ENCODE data around the gene OGA. TPM values are rescaled to one million over a fixed set of nuclear protein-coding genes. Genes with fewer than 3 reads are reported as not detected.

Gene OGA
- total and polyA plus RNA-seq, 9 of the 15 experiments (the other 6 are each of a cell fraction or from before 2014, with no cell fraction given) = 13.5 to 73.5 (median 59.5) TPM

- Histone ChIP-seq H3K9me1 (ENCODE audit: control insufficient read depth, insufficient read depth, low read length) (no peaks in the 10 kb centered on the region), H3K79me2 (ENCODE audit: control insufficient read depth, insufficient read depth, low read length) (no peaks in the 10 kb centered on the region), H3K9me3 (replicated peaks; ENCODE audit: control insufficient read depth, insufficient read depth, low read depth, low read length) (no peaks in the 10 kb centered on the region), H3K4me3 (no peak overlapping the region), H3K4me2 (ENCODE audit: insufficient read depth, low read length) (peak overlapping the region; percentile 57), H3K27me3 (ENCODE audit: control insufficient read depth in 2 of 2, insufficient read depth in 2 of 2, low read length in 2 of 2) (no peaks in the 10 kb centered on the region), H3K9ac (ENCODE audit: insufficient read depth in 1 of 2, low read depth in 2 of 2, low read length in 2 of 2) (peak overlapping the region; percentile 48 to 89), H3K4me1 (replicated peaks in 1 of 2; ENCODE audit: control insufficient read depth in 2 of 2, insufficient read depth in 2 of 2, low read length in 2 of 2) (peaks cover 5 to 19% of the 10 kb centered on the region in 2 experiments; a peak in 4 of 5 replicates), H4K20me1 (replicated peaks; ENCODE audit: control insufficient read depth, insufficient read depth, low read length) (no peaks in the 10 kb centered on the region), H3K36me3 (ENCODE audit: control insufficient read depth, insufficient read depth, low read length) (no peaks in the 10 kb centered on the region), H3K27ac (ENCODE audit: extremely low read depth, low read depth, low read length) (peak overlapping the region; percentile 37; the same call in 2 of the 3 replicates), H2AFZ (ENCODE audit: low read depth, low read length) (peak overlapping the region; percentile 87)
- ChIA-PET CTCF (ENCODE audit: low intra/inter-chr PET ratio) (no interaction called here), POLR2A (interaction anchor here (0.6 to 1.2 kb wide), 8 partner anchors 9 to 683 kb away, joined by 3 to 5 read pairs (median 4); partner anchors contain the start of gene CUEDC2)
- intact Hi-C loops (cut with micrococcal nuclease) (no loop called here), in situ Hi-C loops (cut with MboI) (no loop called here)
- peak; percentile 91 for FAIRE-seq
- 11% methylated on average over 18 of the region's 19 CpGs for WGBS (ENCODE audit: insufficient coverage, low coverage, missing lambda C conversion rate)
- peak; percentile 88 for ATAC-seq
- DNase-seq (ENCODE audit: extremely low read depth in 1 of 4, low spot score in 3 of 4) = peak; percentile 34 to 76 (median 52)
- BruUV-seq (replicated peaks) = no TSS peak
- TF ChIP-seq ZNF583 (CRISPR knock-in tag; IDR thresholded peaks at IDR 0.05) (0 out of 2 replicates have a peak, but pooled peaks have one; percentile 31), ZNF280B (CRISPR knock-in tag; IDR thresholded peaks at IDR 0.05) (no peak), DACH1 (IDR thresholded peaks at IDR 0.05; ENCODE audit: partially characterized antibody) (peak; percentile 40), CBFA2T2 (conservative IDR thresholded peaks at IDR 0.05) (peak; percentile 61), HSF4 (CRISPR knock-in tag; IDR thresholded peaks at IDR 0.05; ENCODE audit: borderline replicate concordance) (peak; percentile 61; the same call in 1 of the 2 replicates), CXXC5 (CRISPR knock-in tag; IDR thresholded peaks at IDR 0.05) (peak; percentile 53; the same call in 1 of the 2 replicates), ZNF324 (CRISPR knock-in tag; IDR thresholded peaks at IDR 0.05) (no peak), NFIC (IDR thresholded peaks at IDR 0.05) (no peak)
- TF ChIP-seq, protein P1, sequence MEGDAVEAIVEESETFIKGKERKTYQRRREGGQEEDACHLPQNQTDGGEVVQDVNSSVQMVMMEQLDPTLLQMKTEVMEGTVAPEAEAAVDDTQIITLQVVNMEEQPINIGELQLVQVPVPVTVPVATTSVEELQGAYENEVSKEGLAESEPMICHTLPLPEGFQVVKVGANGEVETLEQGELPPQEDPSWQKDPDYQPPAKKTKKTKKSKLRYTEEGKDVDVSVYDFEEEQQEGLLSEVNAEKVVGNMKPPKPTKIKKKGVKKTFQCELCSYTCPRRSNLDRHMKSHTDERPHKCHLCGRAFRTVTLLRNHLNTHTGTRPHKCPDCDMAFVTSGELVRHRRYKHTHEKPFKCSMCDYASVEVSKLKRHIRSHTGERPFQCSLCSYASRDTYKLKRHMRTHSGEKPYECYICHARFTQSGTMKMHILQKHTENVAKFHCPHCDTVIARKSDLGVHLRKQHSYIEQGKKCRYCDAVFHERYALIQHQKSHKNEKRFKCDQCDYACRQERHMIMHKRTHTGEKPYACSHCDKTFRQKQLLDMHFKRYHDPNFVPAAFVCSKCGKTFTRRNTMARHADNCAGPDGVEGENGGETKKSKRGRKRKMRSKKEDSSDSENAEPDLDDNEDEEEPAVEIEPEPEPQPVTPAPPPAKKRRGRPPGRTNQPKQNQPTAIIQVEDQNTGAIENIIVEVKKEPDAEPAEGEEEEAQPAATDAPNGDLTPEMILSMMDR (IDR thresholded peaks at IDR 0.05 in 2 of 3, conservative IDR thresholded peaks at IDR 0.05 in 1 of 3; ENCODE audit: insufficient read depth in 2 of 3, low read depth in 1 of 3, low read length in 3 of 3) = peak; percentile 40 to 53 (median 46); a peak in 4 of 6 replicates
- TF ChIP-seq, protein P2, sequence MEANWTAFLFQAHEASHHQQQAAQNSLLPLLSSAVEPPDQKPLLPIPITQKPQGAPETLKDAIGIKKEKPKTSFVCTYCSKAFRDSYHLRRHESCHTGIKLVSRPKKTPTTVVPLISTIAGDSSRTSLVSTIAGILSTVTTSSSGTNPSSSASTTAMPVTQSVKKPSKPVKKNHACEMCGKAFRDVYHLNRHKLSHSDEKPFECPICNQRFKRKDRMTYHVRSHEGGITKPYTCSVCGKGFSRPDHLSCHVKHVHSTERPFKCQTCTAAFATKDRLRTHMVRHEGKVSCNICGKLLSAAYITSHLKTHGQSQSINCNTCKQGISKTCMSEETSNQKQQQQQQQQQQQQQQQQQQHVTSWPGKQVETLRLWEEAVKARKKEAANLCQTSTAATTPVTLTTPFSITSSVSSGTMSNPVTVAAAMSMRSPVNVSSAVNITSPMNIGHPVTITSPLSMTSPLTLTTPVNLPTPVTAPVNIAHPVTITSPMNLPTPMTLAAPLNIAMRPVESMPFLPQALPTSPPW (CRISPR knock-in tag; IDR thresholded peaks at IDR 0.05) = 0 out of 2 replicates have a peak, but pooled peaks have one; percentile 18
- TF ChIP-seq, protein P3, sequence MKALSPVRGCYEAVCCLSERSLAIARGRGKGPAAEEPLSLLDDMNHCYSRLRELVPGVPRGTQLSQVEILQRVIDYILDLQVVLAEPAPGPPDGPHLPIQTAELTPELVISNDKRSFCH (CRISPR knock-in tag; IDR thresholded peaks at IDR 0.05) = no peak
- TF ChIP-seq, protein P3 (tag; IDR thresholded peaks at IDR 0.05) = peak; percentile 47; the same call in 1 of the 2 replicates
These were observed 68.9 kb downstream of the OGA start for GRCh38 chr10:101749047-101750016.

Data from K562 (cell line).